Fibroblast of pulmonary artery (primary cell): Measurements from ENCODE around the gene OPN1SW.

Experiments used
- DNase-seq: peaks from one replicate; pipeline ENCODE4 v3.0.0-alpha.2; 2010; ENCODE audit warnings: low read depth
- H3K4me3 ChIP-seq: replicated peaks from 2 replicates; pipeline ENCODE4 v1.5.1; 2011; ENCODE audit warnings: low read depth, mild to moderate bottlenecking, control low read depth, low read length, moderate library complexity
- TF ChIP-seq, protein P1 (sequence below): IDR thresholded peaks from 2 replicates; pipeline ENCODE4 v1.5.1; 2011; ENCODE audit warnings: mild to moderate bottlenecking, control low read depth, low read length, inconsistent platforms; ENCODE audit errors: missing control alignments

OPN1SW gene

DNA sequence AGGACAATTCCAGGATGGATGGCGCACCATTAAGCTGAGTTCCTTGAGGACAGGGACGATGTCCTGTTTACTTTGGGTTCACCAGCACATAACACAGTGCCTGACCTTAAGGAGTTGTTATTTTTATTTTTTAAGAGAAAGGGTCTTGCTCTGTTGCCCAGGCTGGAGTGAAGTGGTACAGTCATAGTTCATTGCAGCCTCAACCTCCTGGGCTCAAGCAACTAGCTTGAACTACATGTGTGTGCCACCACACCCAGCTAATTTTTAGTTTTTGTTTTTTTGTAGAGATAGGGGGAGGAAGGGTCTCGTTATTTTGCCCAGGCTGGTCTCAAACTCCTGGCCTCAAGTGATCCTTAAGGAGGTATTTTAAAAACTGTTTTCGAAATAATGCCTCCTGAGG, 38.2 kb downstream of the OPN1SW start:
- H3K4me3 ChIP-seq: no peak overlapping the region
- TF ChIP-seq, protein P1, sequence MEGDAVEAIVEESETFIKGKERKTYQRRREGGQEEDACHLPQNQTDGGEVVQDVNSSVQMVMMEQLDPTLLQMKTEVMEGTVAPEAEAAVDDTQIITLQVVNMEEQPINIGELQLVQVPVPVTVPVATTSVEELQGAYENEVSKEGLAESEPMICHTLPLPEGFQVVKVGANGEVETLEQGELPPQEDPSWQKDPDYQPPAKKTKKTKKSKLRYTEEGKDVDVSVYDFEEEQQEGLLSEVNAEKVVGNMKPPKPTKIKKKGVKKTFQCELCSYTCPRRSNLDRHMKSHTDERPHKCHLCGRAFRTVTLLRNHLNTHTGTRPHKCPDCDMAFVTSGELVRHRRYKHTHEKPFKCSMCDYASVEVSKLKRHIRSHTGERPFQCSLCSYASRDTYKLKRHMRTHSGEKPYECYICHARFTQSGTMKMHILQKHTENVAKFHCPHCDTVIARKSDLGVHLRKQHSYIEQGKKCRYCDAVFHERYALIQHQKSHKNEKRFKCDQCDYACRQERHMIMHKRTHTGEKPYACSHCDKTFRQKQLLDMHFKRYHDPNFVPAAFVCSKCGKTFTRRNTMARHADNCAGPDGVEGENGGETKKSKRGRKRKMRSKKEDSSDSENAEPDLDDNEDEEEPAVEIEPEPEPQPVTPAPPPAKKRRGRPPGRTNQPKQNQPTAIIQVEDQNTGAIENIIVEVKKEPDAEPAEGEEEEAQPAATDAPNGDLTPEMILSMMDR: no peak
- DNase-seq: no peak

DNA sequence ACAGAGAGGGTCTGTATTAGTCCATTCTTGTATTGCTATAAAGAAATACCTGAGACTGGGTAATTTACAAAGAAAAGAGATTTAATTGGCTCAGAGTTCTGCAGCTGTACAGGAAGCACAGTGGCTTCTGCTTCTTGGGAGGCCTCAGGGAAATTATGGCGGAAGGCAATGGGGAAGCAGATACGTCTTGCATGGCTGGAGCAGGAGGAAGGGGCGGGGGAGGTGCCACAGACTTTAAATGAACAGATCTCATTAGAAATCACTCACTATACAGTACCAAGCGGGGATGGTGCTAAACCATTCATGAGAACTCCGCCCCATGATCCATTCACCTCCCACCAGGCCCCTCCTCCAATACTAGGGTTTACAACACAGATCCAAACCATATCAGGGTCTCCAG, 40.2 kb downstream of the OPN1SW start:
- no peak overlapping the region for H3K4me3 ChIP-seq
- no peak for DNase-seq
- TF ChIP-seq, protein P1: no peak

DNA sequence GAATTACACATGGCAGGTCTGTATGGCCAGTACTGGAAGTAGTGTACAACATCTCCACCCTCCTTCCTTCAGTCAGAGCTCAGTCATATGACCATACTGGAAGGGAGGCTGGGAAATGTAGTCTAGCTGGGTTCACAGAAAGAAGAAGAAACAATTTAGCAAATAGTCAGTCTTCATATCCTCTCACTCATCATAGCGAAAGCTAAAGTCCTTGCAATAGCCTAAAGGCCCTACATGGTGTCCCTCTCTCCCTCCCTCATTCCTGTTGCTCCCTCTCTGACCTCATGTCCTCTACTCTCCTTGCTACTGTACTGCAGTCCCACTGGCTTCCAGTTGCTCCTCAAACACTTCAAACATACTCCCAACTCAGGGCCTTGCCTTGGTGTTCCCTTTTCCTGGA, 40.7 kb downstream of the OPN1SW start:
- H3K4me3 ChIP-seq: no peak overlapping the region
- no peak for DNase-seq
- TF ChIP-seq, protein P1: no peak

DNA sequence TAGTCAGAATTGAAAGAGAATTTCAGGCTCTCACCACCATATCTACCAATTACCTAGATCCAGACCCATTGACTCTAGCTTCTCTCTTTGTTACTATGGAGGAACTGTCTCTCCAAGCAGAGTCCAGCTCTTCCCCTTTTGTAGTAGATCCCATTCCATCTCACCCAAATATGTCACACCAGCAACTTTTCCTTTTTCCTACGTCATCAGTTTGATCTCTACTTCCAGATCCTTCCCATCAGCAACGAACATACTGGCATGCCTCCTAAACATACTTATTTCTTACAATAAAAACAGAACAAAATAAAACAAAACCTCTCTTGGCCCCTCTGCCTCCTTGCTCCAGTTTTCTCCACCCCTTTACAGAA, 42.3 kb downstream of the OPN1SW start:
- no peak overlapping the region for H3K4me3 ChIP-seq
- DNase-seq: no peak
- TF ChIP-seq, protein P1: no peak

DNA sequence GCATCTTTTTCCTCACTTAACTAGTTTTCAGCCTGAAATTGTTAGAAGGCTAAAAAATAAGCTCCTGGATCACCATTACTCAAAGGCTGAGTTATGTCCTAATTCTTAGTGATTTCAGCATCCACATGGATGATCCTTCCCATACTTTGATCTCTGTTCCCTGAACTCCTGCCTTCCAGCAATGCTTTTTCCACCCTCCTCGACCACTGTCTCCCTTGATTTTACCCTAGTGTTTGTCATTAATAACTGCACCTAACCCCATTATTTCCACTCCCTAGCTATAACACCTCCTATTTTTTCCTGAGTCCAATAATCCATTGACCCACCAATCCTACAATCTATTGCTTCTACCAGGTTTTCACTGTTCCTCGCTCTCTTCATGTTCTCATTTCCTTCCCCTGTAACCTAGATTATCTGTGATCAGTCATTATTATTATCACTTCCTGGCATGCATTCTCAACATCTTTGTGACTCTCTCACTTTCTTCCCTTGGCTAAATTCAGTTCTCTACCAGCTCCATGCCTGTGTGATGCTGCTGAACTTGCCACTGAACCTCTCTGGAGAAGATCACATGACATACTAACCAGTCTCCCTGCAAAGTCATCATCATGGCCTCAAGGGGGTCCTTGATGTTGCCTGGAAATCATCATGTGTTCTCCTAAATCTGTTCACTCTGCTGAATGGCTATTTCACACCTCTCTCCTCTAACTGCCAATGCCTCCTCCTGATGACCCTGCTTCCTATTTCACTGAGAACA, 42.9 kb downstream of the OPN1SW start:
- TF ChIP-seq, protein P1: no peak
- H3K4me3 ChIP-seq: no peak overlapping the region

DNA sequence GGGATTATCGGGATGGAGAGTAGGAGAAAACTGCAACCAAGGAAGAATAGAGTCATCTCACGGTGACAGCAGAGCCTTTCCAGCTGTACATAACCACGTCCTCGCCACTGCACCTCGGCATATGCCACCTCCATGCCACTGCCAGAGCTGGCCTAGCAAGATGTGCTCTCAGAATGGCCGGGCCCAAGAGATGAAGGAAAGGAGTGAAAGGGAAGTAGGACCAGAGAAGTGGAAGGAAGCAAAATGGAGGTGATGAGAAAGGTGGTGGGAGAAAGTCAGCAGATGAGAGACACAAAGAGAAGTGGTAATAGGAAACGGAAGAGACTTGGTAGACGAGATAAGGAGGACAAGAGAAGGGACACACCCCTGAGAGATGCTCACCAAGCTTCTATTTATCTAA, 44.4 kb downstream of the OPN1SW start:
- TF ChIP-seq, protein P1: no peak

More for the DNA sequence above, 42.9 kb downstream of the OPN1SW start:
- no peak for DNase-seq

DNA sequence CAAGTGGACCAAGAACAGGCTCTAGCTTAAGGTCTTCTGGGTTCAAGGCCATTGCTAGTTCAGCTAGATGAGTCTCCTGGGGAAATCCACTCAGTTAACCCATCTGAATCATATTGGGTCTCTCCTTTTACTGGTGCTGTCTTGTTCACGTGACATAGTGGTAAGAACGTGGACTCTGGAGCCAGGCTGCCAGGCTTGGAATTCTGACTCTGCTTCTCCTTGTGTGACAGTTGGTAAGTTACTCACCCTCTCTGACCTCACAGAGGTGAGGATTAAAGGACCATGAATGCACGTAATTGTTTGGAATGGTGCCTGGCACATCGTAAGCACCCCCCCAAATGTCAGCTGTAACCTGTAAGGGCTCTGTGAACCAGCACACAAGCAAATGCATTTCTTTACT, 46.1 kb downstream of the OPN1SW start:
- DNase-seq: no peak
- no peak overlapping the region for H3K4me3 ChIP-seq
- TF ChIP-seq, protein P1: no peak

More for the DNA sequence above, 44.4 kb downstream of the OPN1SW start:
- DNase-seq: no peak
- no peak overlapping the region for H3K4me3 ChIP-seq
